RWPE2 (cell line): ENCODE results near the gene NUB1.

ENCODE experiments used
- ATAC-seq: fragments of 200-7000 bp; cut with Tn5 transposase; 3 replicates; pipeline ENCODE4 v1.9.1; 2021; ENCODE audit warnings: low read depth
- DNase-seq: peaks from one replicate; pipeline ENCODE4 v3.0.0-alpha.2; 2020; ENCODE audit warnings: low spot score
- H3K27ac ChIP-seq: fragments of 450-650 bp; 2 replicates; pipeline ENCODE4 v1.5.1; 2017; ENCODE audit warnings: mild to moderate bottlenecking; ENCODE audit not compliant: poor library complexity, severe bottlenecking
- H3K27me3 ChIP-seq: fragments of 250-450 bp; sonication (Bioruptor Pico); 2 replicates; pipeline ENCODE4 v1.5.1; 2021; ENCODE audit warnings: mild to moderate bottlenecking, moderate library complexity; ENCODE audit not compliant: insufficient read depth, poor library complexity, severe bottlenecking
- H3K36me3 ChIP-seq: fragments of 250-450 bp; sonication (Bioruptor Pico); 2 replicates; pipeline ENCODE4 v1.5.1; 2020; ENCODE audit warnings: low read depth, mild to moderate bottlenecking, moderate library complexity
- H3K4me1 ChIP-seq: fragments of 250-450 bp; sonication (Bioruptor Pico); 2 replicates; pipeline ENCODE4 v1.5.1; 2021; ENCODE audit warnings: mild to moderate bottlenecking, moderate library complexity; ENCODE audit not compliant: insufficient read depth, poor library complexity, severe bottlenecking
- H3K4me3 ChIP-seq: fragments of 250-450 bp; sonication (Bioruptor Pico); 2 replicates; pipeline ENCODE4 v1.5.1; 2021; ENCODE audit warnings: mild to moderate bottlenecking, moderate library complexity; ENCODE audit not compliant: severe bottlenecking
- H3K9me3 ChIP-seq: fragments of 250-450 bp; sonication (Bioruptor Pico); 2 replicates; pipeline ENCODE4 v1.5.1; 2021; ENCODE audit warnings: mild to moderate bottlenecking, moderate library complexity; ENCODE audit not compliant: severe bottlenecking
- TF ChIP-seq, protein P1 (sequence below): fragments of 450-650 bp; IDR thresholded peaks from one replicate; pipeline ENCODE4 v1.5.1; 2017; ENCODE audit warnings: mild to moderate bottlenecking, moderate library complexity; ENCODE audit not compliant: poor library complexity, severe bottlenecking

NUB1 gene

DNA sequence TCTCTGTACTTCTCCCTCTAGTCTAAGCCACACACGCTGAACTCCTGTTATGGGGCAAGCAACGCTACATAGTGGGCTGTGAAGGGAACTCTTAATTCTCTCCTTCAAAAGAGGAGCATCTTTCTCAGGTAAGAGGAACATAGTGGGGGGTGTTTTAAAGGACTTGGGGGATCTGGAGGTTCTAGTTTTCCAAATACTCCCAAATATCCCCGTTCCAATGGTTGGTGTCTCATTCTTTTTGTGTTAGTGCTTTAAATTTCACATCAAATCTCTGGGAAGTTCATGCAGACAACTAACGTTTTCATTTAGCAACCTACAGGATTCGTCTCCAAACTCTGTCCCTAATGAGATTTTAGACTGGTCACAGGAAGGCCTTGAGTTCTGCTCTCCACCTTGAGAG, 80.6 kb downstream of the NUB1 start:
- peaks cover 7% of the 10 kb centered on the region for H3K9me3 ChIP-seq
- no peak for ATAC-seq
- no peak overlapping the region for H3K27ac ChIP-seq
- no peak for DNase-seq
- no peaks in the 10 kb centered on the region for H3K27me3 ChIP-seq
- peaks cover 11% of the 10 kb centered on the region for H3K4me1 ChIP-seq
- H3K36me3 ChIP-seq, result no peaks in the 10 kb centered on the region
- TF ChIP-seq, protein P1, sequence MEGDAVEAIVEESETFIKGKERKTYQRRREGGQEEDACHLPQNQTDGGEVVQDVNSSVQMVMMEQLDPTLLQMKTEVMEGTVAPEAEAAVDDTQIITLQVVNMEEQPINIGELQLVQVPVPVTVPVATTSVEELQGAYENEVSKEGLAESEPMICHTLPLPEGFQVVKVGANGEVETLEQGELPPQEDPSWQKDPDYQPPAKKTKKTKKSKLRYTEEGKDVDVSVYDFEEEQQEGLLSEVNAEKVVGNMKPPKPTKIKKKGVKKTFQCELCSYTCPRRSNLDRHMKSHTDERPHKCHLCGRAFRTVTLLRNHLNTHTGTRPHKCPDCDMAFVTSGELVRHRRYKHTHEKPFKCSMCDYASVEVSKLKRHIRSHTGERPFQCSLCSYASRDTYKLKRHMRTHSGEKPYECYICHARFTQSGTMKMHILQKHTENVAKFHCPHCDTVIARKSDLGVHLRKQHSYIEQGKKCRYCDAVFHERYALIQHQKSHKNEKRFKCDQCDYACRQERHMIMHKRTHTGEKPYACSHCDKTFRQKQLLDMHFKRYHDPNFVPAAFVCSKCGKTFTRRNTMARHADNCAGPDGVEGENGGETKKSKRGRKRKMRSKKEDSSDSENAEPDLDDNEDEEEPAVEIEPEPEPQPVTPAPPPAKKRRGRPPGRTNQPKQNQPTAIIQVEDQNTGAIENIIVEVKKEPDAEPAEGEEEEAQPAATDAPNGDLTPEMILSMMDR, result no peak
- no peak overlapping the region for H3K4me3 ChIP-seq

- DNase-seq, result no peak
- Histone ChIP-seq H3K36me3 (no peaks in the 10 kb centered on the region), H3K9me3 (peaks cover 7% of the 10 kb centered on the region), H3K4me1 (peaks cover 11% of the 10 kb centered on the region), H3K27ac (no peak overlapping the region), H3K4me3 (no peak overlapping the region), H3K27me3 (no peaks in the 10 kb centered on the region)
- TF ChIP-seq, protein P1, result no peak
- ATAC-seq, result no peak
Observed at GRCh38 chr7:151423226-151423625, 81.6 kb downstream of the NUB1 start.

- no peak for ATAC-seq
- H3K4me3 ChIP-seq, result no peak overlapping the region
- TF ChIP-seq, protein P1, result no peak
- no peaks in the 10 kb centered on the region for H3K36me3 ChIP-seq
- H3K27me3 ChIP-seq, result no peaks in the 10 kb centered on the region
- H3K9me3 ChIP-seq, result peaks cover 7% of the 10 kb centered on the region
- no peak overlapping the region for H3K27ac ChIP-seq
- DNase-seq, result no peak
- peaks cover 11% of the 10 kb centered on the region for H3K4me1 ChIP-seq
Observed at GRCh38 chr7:151423936-151424335, 82.3 kb downstream of the NUB1 start.

- no peak overlapping the region for H3K4me3 ChIP-seq
- no peaks in the 10 kb centered on the region for H3K27me3 ChIP-seq
- H3K9me3 ChIP-seq, result peaks cover 4% of the 10 kb centered on the region
- ATAC-seq (no peak), DNase-seq (no peak)
- no peaks in the 10 kb centered on the region for H3K36me3 ChIP-seq
- TF ChIP-seq, protein P1, result no peak
- H3K4me1 ChIP-seq, result peaks cover 11% of the 10 kb centered on the region
- no peak overlapping the region for H3K27ac ChIP-seq
Observed at GRCh38 chr7:151424799-151425198, 83.2 kb downstream of the NUB1 start.

DNA sequence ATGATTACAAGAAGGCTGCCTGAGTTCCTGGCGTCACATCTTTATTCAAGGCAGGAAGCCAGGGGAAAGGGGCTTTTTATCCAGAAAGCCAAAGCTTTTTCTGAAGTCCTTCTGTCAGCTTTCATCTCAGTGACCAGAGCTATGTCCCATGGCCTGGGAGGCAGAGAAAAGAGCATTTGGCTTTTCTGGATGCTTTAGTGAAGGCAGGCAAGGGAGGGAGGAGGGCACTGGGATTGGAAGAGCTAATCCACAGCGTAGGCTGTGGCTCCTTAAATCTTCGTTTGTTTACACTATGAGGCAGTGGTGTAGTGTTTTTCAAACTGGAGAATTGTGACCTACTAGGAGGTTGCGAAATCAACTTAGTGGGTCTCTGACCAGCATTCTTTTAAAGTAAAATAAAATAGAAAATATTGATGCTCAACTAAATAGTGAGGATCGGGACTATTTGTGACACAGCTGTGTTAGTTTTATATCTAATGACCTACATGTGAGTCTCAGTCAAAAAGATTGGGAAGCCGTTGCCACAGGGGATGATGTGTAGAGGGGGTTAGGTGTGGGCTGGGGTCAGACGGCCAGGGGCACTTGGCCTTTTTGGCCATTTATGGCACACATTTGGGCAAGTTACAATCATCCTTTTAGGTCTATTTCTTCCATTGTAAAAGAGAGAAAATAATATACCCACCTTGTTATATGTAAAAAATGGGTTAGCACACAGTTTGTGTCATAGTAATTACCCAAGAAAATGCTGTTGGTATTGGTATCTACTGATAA, 84.2 kb downstream of the NUB1 start:
- no peak overlapping the region for H3K27ac ChIP-seq
- TF ChIP-seq, protein P1, result no peak
- H3K4me1 ChIP-seq, result peaks cover 11% of the 10 kb centered on the region
- no peaks in the 10 kb centered on the region for H3K27me3 ChIP-seq
- H3K4me3 ChIP-seq, result no peak overlapping the region
- no peaks in the 10 kb centered on the region for H3K9me3 ChIP-seq
- no peaks in the 10 kb centered on the region for H3K36me3 ChIP-seq
- ATAC-seq (peak; percentile 27; the same call in 1 of the 3 replicates), DNase-seq (no peak)
